Trophoblast cell (in vitro differentiated cells and primary cell): Measurements from ENCODE around the gene FES. TPM values are rescaled to one million over a fixed set of nuclear protein-coding genes. Genes with fewer than 3 reads are reported as not detected.

Experiments
- DNase-seq, 2 donors: peaks; one replicate each; pipeline ENCODE4 v3.0.0-alpha.2; 2016
- H2AFZ ChIP-seq: 2 replicates; pipeline ENCODE4 v1.6.1; 2013; ENCODE audit warnings: low read length, moderate library complexity, mild to moderate bottlenecking; ENCODE audit not compliant: insufficient read depth, poor library complexity
- H2AK5ac ChIP-seq: 2 replicates; pipeline ENCODE4 v1.6.1; 2013; ENCODE audit warnings: mild to moderate bottlenecking, low read length
- H2BK120ac ChIP-seq: 2 replicates; pipeline ENCODE4 v1.6.1; 2013; ENCODE audit warnings: low read length, mild to moderate bottlenecking, moderate library complexity; ENCODE audit not compliant: insufficient read depth, poor library complexity
- H2BK12ac ChIP-seq: 2 replicates; pipeline ENCODE4 v1.6.1; 2013; ENCODE audit warnings: mild to moderate bottlenecking, low read length, moderate library complexity
- H2BK5ac ChIP-seq: 2 replicates; pipeline ENCODE4 v1.6.1; 2013; ENCODE audit warnings: low read length, low read depth, moderate library complexity, mild to moderate bottlenecking; ENCODE audit not compliant: poor library complexity
- H3K14ac ChIP-seq: 2 replicates; pipeline ENCODE4 v1.6.1; 2013; ENCODE audit warnings: mild to moderate bottlenecking, low read length
- H3K18ac ChIP-seq: 2 replicates; pipeline ENCODE4 v1.6.1; 2013; ENCODE audit warnings: mild to moderate bottlenecking, low read length
- H3K23ac ChIP-seq: 2 replicates; pipeline ENCODE4 v1.6.1; 2013; ENCODE audit warnings: low read length
- H3K27ac ChIP-seq: 2 replicates; pipeline ENCODE4 v1.5.1; 2013; ENCODE audit warnings: low read depth, mild to moderate bottlenecking, inconsistent platforms, low read length, moderate library complexity
- H3K27me3 ChIP-seq: 2 replicates; pipeline ENCODE4 v1.6.1; 2013; ENCODE audit warnings: inconsistent platforms, mild to moderate bottlenecking, low read length, moderate library complexity; ENCODE audit not compliant: insufficient read depth
- H3K36me3 ChIP-seq, 2 experiments: 1 replicate in 1 of 2; 2 replicates in 1 of 2; pipeline ENCODE4 v1.6.1; 2013; ENCODE audit warnings: low read length in 2 of 2, mild to moderate bottlenecking in 2 of 2, moderate library complexity in 1 of 2; ENCODE audit not compliant: insufficient read depth in 2 of 2, control insufficient read depth in 1 of 2
- H3K4ac ChIP-seq: 2 replicates; pipeline ENCODE4 v1.6.1; 2013; ENCODE audit warnings: low read depth, mild to moderate bottlenecking, low read length, moderate library complexity
- H3K4me1 ChIP-seq, 2 experiments: 1 replicate in 1 of 2; 2 replicates in 1 of 2; pipeline ENCODE4 v1.6.1; 2013; ENCODE audit warnings: low read length in 2 of 2, mild to moderate bottlenecking in 2 of 2, moderate library complexity in 1 of 2; ENCODE audit not compliant: insufficient read depth in 2 of 2, control insufficient read depth in 1 of 2
- H3K4me2 ChIP-seq: 2 replicates; pipeline ENCODE4 v1.6.1; 2013; ENCODE audit warnings: inconsistent platforms, mild to moderate bottlenecking, low read length, moderate library complexity
- H3K4me3 ChIP-seq: 2 replicates; pipeline ENCODE4 v1.5.1; 2013; ENCODE audit warnings: mild to moderate bottlenecking, low read depth, low read length, inconsistent platforms
- H3K79me1 ChIP-seq: one replicate; pipeline ENCODE4 v1.6.1; 2013; ENCODE audit warnings: low read length
- H3K79me2 ChIP-seq: 2 replicates; pipeline ENCODE4 v1.6.1; 2013; ENCODE audit warnings: low read length, mild to moderate bottlenecking; ENCODE audit not compliant: control insufficient read depth, insufficient read depth, poor library complexity
- H3K9ac ChIP-seq: 2 replicates; pipeline ENCODE4 v1.6.1; 2013; ENCODE audit warnings: mild to moderate bottlenecking, low read length
- H3K9me3 ChIP-seq: 2 replicates; pipeline ENCODE4 v1.6.1; 2013; ENCODE audit warnings: low read depth, mild to moderate bottlenecking, control low read depth, inconsistent platforms, low read length; ENCODE audit not compliant: insufficient read depth
- H4K12ac ChIP-seq: 2 replicates; pipeline ENCODE4 v1.6.1; 2013; ENCODE audit warnings: low read depth, mild to moderate bottlenecking, low read length, moderate library complexity
- H4K8ac ChIP-seq: 2 replicates; pipeline ENCODE4 v1.6.1; 2013; ENCODE audit warnings: low read depth, mild to moderate bottlenecking, low read length, moderate library complexity
- H4K91ac ChIP-seq: one replicate; pipeline ENCODE4 v1.6.1; 2013; ENCODE audit warnings: low read depth, mild to moderate bottlenecking, low read length, moderate library complexity
- WGBS: extraction: QIAGEN DNeasy Blood & Tissue Kit; methylation state at CpG from one replicate; pipeline ENCODE4 v1.1.7; 2013; ENCODE audit warnings: missing lambda C conversion rate; ENCODE audit not compliant: insufficient read length, insufficient coverage; ENCODE audit errors: extremely low coverage; 5-methylcytosine and 5-hydroxymethylcytosine counted together
- polyA plus RNA-seq: library from polyadenylated mRNA; stranded (reverse); fragments of 200-250 nt; gene quantifications from 2 replicates; pipeline ENCODE4 v1.2.3, GENCODE V29; 2013

The FES gene
- polyA plus RNA-seq = 11.0 and 11.7 TPM in 2 replicates

- Histone ChIP-seq H3K36me3 (peaks cover 44 to 51% of the 10 kb centered on the region in 2 experiments), H3K27me3 (no peaks in the 10 kb centered on the region), H3K4me2 (peak within 1 kb of the TSS; percentile 54), H3K9me3 (peaks cover 5% of the 10 kb centered on the region), H3K27ac (peak within 1 kb of the TSS; percentile 92), H2AFZ (peak within 1 kb of the TSS; percentile 90), H3K4ac (peak within 1 kb of the TSS; percentile 87), H3K4me1 (peaks cover 22 to 24% of the 10 kb centered on the region in 2 experiments), H3K79me1 (peaks cover 20% of the 10 kb centered on the region), H3K18ac (peak within 1 kb of the TSS; percentile 97), H2BK12ac (peak within 1 kb of the TSS; percentile 28), H4K91ac (peak within 1 kb of the TSS; percentile 96), H3K9ac (peak within 1 kb of the TSS; percentile 79), H3K23ac (no peak within 1 kb of the TSS), H2AK5ac (peak within 1 kb of the TSS; percentile 94), H3K79me2 (peaks cover 9% of the 10 kb centered on the region), H3K14ac (peak within 1 kb of the TSS; percentile 95), H4K12ac (peak within 1 kb of the TSS; percentile 93), H3K4me3 (peak within 1 kb of the TSS; percentile 73), H2BK120ac (peak within 1 kb of the TSS; percentile 94), H2BK5ac (peak within 1 kb of the TSS; percentile 85), H4K8ac (peak within 1 kb of the TSS; percentile 98)
- peak; percentile 84 to 89 for DNase-seq
- WGBS = no CpG with 5 or more reads among the region's 58 CpGs
These were observed at the start of gene FES for GRCh38 chr15:90883976-90884718. Gene FES, plus strand, starts transcription at chr15:90884504. Its CDS starts 542 bp downstream, at chr15:90885046.

- Histone ChIP-seq H3K27me3 (no peaks in the 10 kb centered on the region), H3K4me1 (peaks cover 11 to 12% of the 10 kb centered on the region in 2 experiments), H3K4me3 (no peak overlapping the region), H2BK5ac (no peak overlapping the region), H2AK5ac (no peak overlapping the region), H3K9ac (no peak overlapping the region), H3K23ac (no peak overlapping the region), H3K4me2 (no peak overlapping the region), H3K79me2 (no peaks in the 10 kb centered on the region), H3K27ac (no peak overlapping the region), H3K14ac (no peak overlapping the region), H2AFZ (no peak overlapping the region), H3K9me3 (no peaks in the 10 kb centered on the region), H2BK12ac (no peak overlapping the region), H4K91ac (no peak overlapping the region), H4K8ac (no peak overlapping the region), H2BK120ac (no peak overlapping the region), H4K12ac (no peak overlapping the region), H3K4ac (no peak overlapping the region), H3K36me3 (no peaks in the 10 kb centered on the region), H3K79me1 (peaks cover 11% of the 10 kb centered on the region), H3K18ac (no peak overlapping the region)
- no CpG with 5 or more reads among the region's 5 CpGs for WGBS
- peak; percentile 23 to 56 for DNase-seq
These were observed 49.7 kb upstream of the FES start for GRCh38 chr15:90834626-90835025.

- no CpG with 5 or more reads among the region's 7 CpGs for WGBS
These were observed 47.9 kb upstream of the FES start for GRCh38 chr15:90836296-90836871.

GRCh38 chr15:90837094-90837493, 47.2 kb upstream of the FES start:
- no peak overlapping the region for H4K8ac ChIP-seq

More at GRCh38 chr15:90836296-90836871, 47.9 kb upstream of the FES start:
- Histone ChIP-seq H4K8ac (peak overlapping the region; percentile 69), H3K18ac (no peak overlapping the region), H3K79me2 (no peaks in the 10 kb centered on the region), H2AFZ (no peak overlapping the region), H2BK12ac (no peak overlapping the region), H3K23ac (no peak overlapping the region), H3K14ac (no peak overlapping the region), H4K91ac (peak overlapping the region; percentile 85), H3K9me3 (no peaks in the 10 kb centered on the region), H3K4me1 (peaks cover 20 to 21% of the 10 kb centered on the region in 2 experiments), H3K36me3 (no peaks in the 10 kb centered on the region), H2AK5ac (peak overlapping the region; percentile 47), H3K4me2 (no peak overlapping the region), H3K27me3 (no peaks in the 10 kb centered on the region), H3K9ac (no peak overlapping the region), H3K4me3 (no peak overlapping the region), H2BK5ac (peak overlapping the region; percentile 52), H3K79me1 (peaks cover 20% of the 10 kb centered on the region), H3K27ac (no peak overlapping the region), H3K4ac (peak overlapping the region; percentile 35), H2BK120ac (peak overlapping the region; percentile 92), H4K12ac (no peak overlapping the region)
- peak; percentile 49 to 67 for DNase-seq

More at GRCh38 chr15:90837094-90837493, 47.2 kb upstream of the FES start:
- Histone ChIP-seq H4K91ac (peak overlapping the region; percentile 2), H3K79me1 (peaks cover 20% of the 10 kb centered on the region), H3K27ac (no peak overlapping the region), H2BK12ac (no peak overlapping the region), H2BK120ac (no peak overlapping the region), H3K36me3 (no peaks in the 10 kb centered on the region), H3K9ac (no peak overlapping the region), H3K18ac (no peak overlapping the region), H2AFZ (no peak overlapping the region), H3K4me2 (no peak overlapping the region), H2BK5ac (no peak overlapping the region), H3K4me1 (peaks cover 20 to 21% of the 10 kb centered on the region in 2 experiments), H3K27me3 (no peaks in the 10 kb centered on the region), H3K23ac (no peak overlapping the region), H3K4ac (no peak overlapping the region), H3K79me2 (no peaks in the 10 kb centered on the region), H3K4me3 (no peak overlapping the region), H3K14ac (no peak overlapping the region), H3K9me3 (no peaks in the 10 kb centered on the region), H2AK5ac (no peak overlapping the region), H4K12ac (no peak overlapping the region)
- DNase-seq = peak; percentile 95 to 96
- no CpG with 5 or more reads among the region's 11 CpGs for WGBS
